HEK293T (cell line): ENCODE data around the gene SPIN1.

Source experiments
- ARNT ChIP-seq: fragments of 450-650 bp; IDR thresholded peaks from 2 replicates; pipeline ENCODE4 v1.6.1; 2017; ENCODE audit warnings: mild to moderate bottlenecking
- BHLHE40 ChIP-seq: fragments of 450-650 bp; IDR thresholded peaks from 2 replicates; pipeline ENCODE4 v1.6.1; 2016; ENCODE audit warnings: mild to moderate bottlenecking, moderate library complexity, borderline replicate concordance
- CTBP1 ChIP-seq: fragments of 450-650 bp; IDR thresholded peaks from 2 replicates; pipeline ENCODE4 v1.6.1; 2016; ENCODE audit warnings: borderline replicate concordance
- ELF4 ChIP-seq: fragments of 450-650 bp; IDR thresholded peaks from 2 replicates; pipeline ENCODE4 v1.6.1; 2017; ENCODE audit warnings: antibody characterized with exemption
- FOXA1 ChIP-seq: fragments of 450-650 bp; IDR thresholded peaks from 2 replicates; pipeline ENCODE4 v1.6.1; 2016; ENCODE audit warnings: mild to moderate bottlenecking
- FOXK2 ChIP-seq: fragments of 450-650 bp; IDR thresholded peaks from 2 replicates; pipeline ENCODE4 v1.6.1; 2016; ENCODE audit warnings: mild to moderate bottlenecking
- FOXM1 ChIP-seq: fragments of 450-650 bp; IDR thresholded peaks from 2 replicates; pipeline ENCODE4 v1.6.1; 2017; ENCODE audit warnings: mild to moderate bottlenecking, borderline replicate concordance
- HDGF ChIP-seq: fragments of 450-650 bp; IDR thresholded peaks from 2 replicates; pipeline ENCODE4 v1.6.1; 2017; ENCODE audit warnings: antibody characterized with exemption, borderline replicate concordance
- L3MBTL2 ChIP-seq: fragments of 450-650 bp; conservative IDR thresholded peaks from 2 replicates; pipeline ENCODE4 v1.6.1; 2016; ENCODE audit warnings: mild to moderate bottlenecking
- LEF1 ChIP-seq: fragments of 450-650 bp; IDR thresholded peaks from 2 replicates; pipeline ENCODE4 v1.6.1; 2017; ENCODE audit warnings: mild to moderate bottlenecking, borderline replicate concordance
- NFRKB ChIP-seq: fragments of 450-650 bp; IDR thresholded peaks from 2 replicates; pipeline ENCODE4 v1.6.1; 2016; ENCODE audit warnings: mild to moderate bottlenecking, moderate library complexity
- SP1 ChIP-seq: fragments of 450-650 bp; IDR thresholded peaks from 2 replicates; pipeline ENCODE4 v1.6.1; 2017
- SUZ12 ChIP-seq: fragments of 450-650 bp; IDR thresholded peaks from 2 replicates; pipeline ENCODE4 v1.6.1; 2016; ENCODE audit warnings: mild to moderate bottlenecking
- TARDBP ChIP-seq: fragments of 450-650 bp; IDR thresholded peaks from 2 replicates; pipeline ENCODE4 v1.6.1; 2016

DNA sequence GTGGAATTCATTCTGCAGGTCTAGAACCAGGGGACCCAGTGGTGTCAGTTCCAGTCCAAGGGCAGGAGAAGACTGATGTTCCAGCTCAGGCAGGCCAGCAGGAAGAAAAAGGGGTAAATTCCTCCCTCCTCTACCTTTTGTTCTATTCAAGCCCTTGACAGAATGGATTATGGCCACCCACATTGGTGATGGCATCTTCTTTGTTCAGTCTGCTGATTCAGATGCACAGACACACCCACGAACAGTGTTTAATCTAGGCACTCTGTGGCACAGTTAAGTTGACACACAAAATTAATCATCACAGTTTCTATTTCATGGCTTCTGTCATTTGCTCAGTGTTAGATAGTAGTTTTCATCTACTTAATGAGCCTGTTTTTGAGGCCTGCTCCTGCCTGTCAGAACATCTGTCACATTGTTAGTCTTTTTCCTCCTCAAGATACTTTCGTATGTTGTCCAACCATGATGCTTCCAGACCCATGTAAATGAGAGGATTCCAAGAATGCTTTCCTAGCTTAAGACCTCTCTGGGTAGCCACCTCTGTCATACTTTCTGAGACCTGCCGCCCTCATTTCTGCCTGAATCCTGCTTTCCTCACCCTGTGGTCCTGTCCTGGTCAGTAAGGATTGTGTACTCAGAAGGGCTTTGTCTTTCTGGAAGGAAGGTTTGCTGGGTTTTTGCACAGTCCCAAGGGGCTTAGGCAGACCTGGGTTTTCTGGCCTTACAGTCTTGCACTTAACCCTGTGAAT lies 72.5 kb downstream of the SPIN1 start:
- TF ChIP-seq CTBP1 (no peak), SUZ12 (no peak), FOXA1 (no peak), L3MBTL2 (no peak), LEF1 (no peak), ARNT (no peak), FOXM1 (no peak), FOXK2 (no peak), HDGF (no peak), SP1 (no peak), ELF4 (no peak), TARDBP (no peak), NFRKB (no peak), BHLHE40 (no peak)
